Measurements from ENCODE around the gene SIL1. TPM values are rescaled to one million over a fixed set of nuclear protein-coding genes. Genes with fewer than 3 reads are reported as not detected.

The SIL1 gene
- polyA plus RNA-seq, 2 of the 4 experiments (the other 2 are of a cell fraction), result 27.6 to 45.5 TPM

DNA sequence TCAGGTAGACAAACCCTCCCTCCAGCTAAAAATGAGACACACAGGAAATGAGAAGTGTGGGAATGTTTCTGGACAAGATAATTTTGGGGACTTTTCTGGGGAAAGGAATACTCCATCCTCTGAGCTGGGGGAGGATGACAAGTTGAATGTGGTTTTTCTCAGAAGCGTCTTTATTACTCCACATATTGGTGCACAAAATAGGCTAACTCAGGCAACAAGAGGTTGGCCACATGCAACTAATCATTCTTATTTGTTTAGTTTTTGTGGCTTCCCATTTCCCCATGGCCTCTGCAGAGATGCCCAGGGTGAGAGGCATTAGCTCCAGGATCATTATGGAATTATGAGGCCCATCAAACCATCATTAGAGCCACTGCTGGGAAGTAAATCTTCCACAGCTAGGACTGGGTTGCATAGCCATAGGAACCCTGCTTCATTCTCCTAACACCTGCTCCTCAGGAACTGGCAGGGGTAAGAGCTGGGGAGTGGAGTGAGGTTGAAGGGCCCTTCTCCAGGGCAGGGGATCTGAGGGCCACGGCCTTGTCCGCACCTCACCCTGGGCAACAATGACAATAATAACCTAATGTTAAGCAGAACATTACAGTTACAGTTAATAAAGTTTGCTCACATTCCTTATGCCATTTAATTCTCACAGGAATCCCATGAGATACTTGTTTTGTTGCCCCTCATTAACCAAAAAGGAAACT is 9.3 kb upstream of the SIL1 start:
- H3K4me1 ChIP-seq, result no peaks in the 10 kb centered on the region
- H3K4me3 ChIP-seq, result no peak overlapping the region
- TF ChIP-seq HDAC2 (IDR thresholded peaks at IDR 0.05) (no peak), PHF8 (IDR thresholded peaks at IDR 0.05; ENCODE audit: borderline replicate concordance, low read depth) (no peak), MAZ (IDR thresholded peaks at IDR 0.05; ENCODE audit: borderline replicate concordance, low read depth, low read length) (no peak), BCL3 (IDR thresholded peaks at IDR 0.05) (no peak), FOXS1 (CRISPR knock-in tag; IDR thresholded peaks at IDR 0.05) (no peak), FOSL2 (IDR thresholded peaks at IDR 0.05) (no peak), FOSL2 (CRISPR knock-in tag; IDR thresholded peaks at IDR 0.05) (no peak), HOXB5 (CRISPR knock-in tag; IDR thresholded peaks at IDR 0.05) (no peak), CBX2 (IDR thresholded peaks at IDR 0.05; ENCODE audit: borderline replicate concordance, low read depth) (no peak), EHMT2 (IDR thresholded peaks at IDR 0.05; ENCODE audit: low read depth) (no peak), NPAS2 (CRISPR knock-in tag; IDR thresholded peaks at IDR 0.05; ENCODE audit: borderline replicate concordance) (no peak), POLR2A (IDR thresholded peaks at IDR 0.05; ENCODE audit: low read length) (no peak), NFE2L2 (conservative IDR thresholded peaks at IDR 0.05; ENCODE audit: low read length) (no peak)
- TF ChIP-seq, protein P1, sequence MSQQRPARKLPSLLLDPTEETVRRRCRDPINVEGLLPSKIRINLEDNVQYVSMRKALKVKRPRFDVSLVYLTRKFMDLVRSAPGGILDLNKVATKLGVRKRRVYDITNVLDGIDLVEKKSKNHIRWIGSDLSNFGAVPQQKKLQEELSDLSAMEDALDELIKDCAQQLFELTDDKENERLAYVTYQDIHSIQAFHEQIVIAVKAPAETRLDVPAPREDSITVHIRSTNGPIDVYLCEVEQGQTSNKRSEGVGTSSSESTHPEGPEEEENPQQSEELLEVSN (IDR thresholded peaks at IDR 0.05; ENCODE audit: borderline replicate concordance, low read depth), result no peak
- TF ChIP-seq, protein P2, sequence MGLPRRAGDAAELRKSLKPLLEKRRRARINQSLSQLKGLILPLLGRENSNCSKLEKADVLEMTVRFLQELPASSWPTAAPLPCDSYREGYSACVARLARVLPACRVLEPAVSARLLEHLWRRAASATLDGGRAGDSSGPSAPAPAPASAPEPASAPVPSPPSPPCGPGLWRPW (IDR thresholded peaks at IDR 0.05), result no peak
- TF ChIP-seq, protein P3, sequence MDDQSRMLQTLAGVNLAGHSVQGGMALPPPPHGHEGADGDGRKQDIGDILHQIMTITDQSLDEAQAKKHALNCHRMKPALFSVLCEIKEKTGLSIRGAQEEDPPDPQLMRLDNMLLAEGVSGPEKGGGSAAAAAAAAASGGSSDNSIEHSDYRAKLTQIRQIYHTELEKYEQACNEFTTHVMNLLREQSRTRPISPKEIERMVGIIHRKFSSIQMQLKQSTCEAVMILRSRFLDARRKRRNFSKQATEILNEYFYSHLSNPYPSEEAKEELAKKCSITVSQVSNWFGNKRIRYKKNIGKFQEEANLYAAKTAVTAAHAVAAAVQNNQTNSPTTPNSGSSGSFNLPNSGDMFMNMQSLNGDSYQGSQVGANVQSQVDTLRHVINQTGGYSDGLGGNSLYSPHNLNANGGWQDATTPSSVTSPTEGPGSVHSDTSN (IDR thresholded peaks at IDR 0.05), result no peak
- DNase-seq (ENCODE audit: low read depth in 1 of 2, low spot score in 1 of 2) (no peak), ATAC-seq (no peak), FAIRE-seq (no peak)
- no peaks in the 10 kb centered on the region for H3K9me3 ChIP-seq
- H3K27ac ChIP-seq, result no peak overlapping the region
- ChIA-PET POLR2A (no interaction called here), CTCF (interaction anchor here (0.7 kb wide), 1 partner anchor 14 kb away, joined by 3 read pairs; no protein-coding TSS in a partner anchor)
- WGBS (ENCODE audit: missing lambda C conversion rate), result 91% methylated on average over 3 of the region's 3 CpGs
- H3K4me2 ChIP-seq, result no peak overlapping the region

DNA sequence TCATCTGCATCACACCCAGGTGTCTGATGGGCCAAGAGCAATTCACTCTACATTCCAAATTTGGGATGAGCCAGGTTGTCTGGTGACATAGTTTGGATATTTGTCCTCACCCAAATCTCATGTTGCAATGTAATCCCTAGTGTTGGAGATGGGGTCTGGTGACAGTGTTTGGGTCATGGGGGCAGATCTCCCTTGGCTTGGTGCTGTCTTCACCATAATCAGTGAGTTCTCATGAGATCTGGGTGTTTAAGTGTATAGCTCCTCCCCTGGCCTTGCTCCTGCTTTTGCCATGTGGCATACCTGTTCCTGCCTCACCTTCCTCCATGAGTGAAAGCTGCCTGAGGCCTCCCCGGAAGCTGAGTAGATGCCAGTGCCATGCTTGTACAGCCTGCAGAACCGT is 7.4 kb upstream of the SIL1 start:
- TF ChIP-seq KDM1A (IDR thresholded peaks at IDR 0.05; ENCODE audit: low read depth), result no peak
- TF ChIP-seq MAZ (IDR thresholded peaks at IDR 0.05; ENCODE audit: borderline replicate concordance, low read depth, low read length), result no peak
- TF ChIP-seq ZFP36 (IDR thresholded peaks at IDR 0.05; ENCODE audit: borderline replicate concordance, partially characterized antibody), result no peak
- no peak for TF ChIP-seq SREBF2 (IDR thresholded peaks at IDR 0.05)
- TF ChIP-seq POLR2AphosphoS2 (conservative IDR thresholded peaks at IDR 0.05; ENCODE audit: low read length), result no peak
- no peak for TF ChIP-seq RARB (CRISPR knock-in tag; IDR thresholded peaks at IDR 0.05)

GRCh38 chr5:139205124-139205523 is 7.0 kb upstream of the SIL1 start:
- Histone ChIP-seq H3K27ac (no peak overlapping the region), H3K4me3 (no peak overlapping the region), H3K4me1 (no peaks in the 10 kb centered on the region), H3K9me3 (no peaks in the 10 kb centered on the region), H3K4me2 (no peak overlapping the region)
- ATAC-seq (no peak), DNase-seq (ENCODE audit: low read depth in 1 of 2, low spot score in 1 of 2) (no peak), FAIRE-seq (no peak)
- TF ChIP-seq SMC3 (IDR thresholded peaks at IDR 0.05) (no peak), NFE2L2 (conservative IDR thresholded peaks at IDR 0.05; ENCODE audit: low read length) (no peak), RAD21 (conservative IDR thresholded peaks at IDR 0.05 in 1 of 2, IDR thresholded peaks at IDR 0.05 in 1 of 2) (no peak), SREBF2 (IDR thresholded peaks at IDR 0.05) (no peak), TFCP2L1 (CRISPR knock-in tag; IDR thresholded peaks at IDR 0.05) (no peak)
- ChIA-PET CTCF (no interaction called here), POLR2A (no interaction called here)
- WGBS (ENCODE audit: missing lambda C conversion rate), result 81% methylated on average over 4 of the region's 4 CpGs

More for the DNA sequence above, 7.4 kb upstream of the SIL1 start:
- no peak for FAIRE-seq
- ChIA-PET CTCF (no interaction called here), POLR2A (no interaction called here)
- no peak for ATAC-seq
- H3K4me3 ChIP-seq, result no peak overlapping the region
- no peak overlapping the region for H3K27ac ChIP-seq
- WGBS (ENCODE audit: missing lambda C conversion rate), result 58% methylated on average over 2 of the region's 2 CpGs
- no peak overlapping the region for H3K4me2 ChIP-seq
- H3K4me1 ChIP-seq, result no peaks in the 10 kb centered on the region
- no peaks in the 10 kb centered on the region for H3K9me3 ChIP-seq
- no peak for DNase-seq (ENCODE audit: low read depth in 1 of 2, low spot score in 1 of 2)

Data from A549 (cell line).